Amygdala (tissue), 56 donors: ENCODE results near the gene OR2B6.
"Not testable (repeated sequence)": the region's sequence is repeated elsewhere in the genome, so short reads cannot be mapped to it uniquely, and the experiment has no call there.

Experiments
- DNase-seq, 56 donors: peaks; one replicate each; lab custom pipeline; 2025; lab: John Stamatoyannopoulos, UW

OR2B6 gene

DNA sequence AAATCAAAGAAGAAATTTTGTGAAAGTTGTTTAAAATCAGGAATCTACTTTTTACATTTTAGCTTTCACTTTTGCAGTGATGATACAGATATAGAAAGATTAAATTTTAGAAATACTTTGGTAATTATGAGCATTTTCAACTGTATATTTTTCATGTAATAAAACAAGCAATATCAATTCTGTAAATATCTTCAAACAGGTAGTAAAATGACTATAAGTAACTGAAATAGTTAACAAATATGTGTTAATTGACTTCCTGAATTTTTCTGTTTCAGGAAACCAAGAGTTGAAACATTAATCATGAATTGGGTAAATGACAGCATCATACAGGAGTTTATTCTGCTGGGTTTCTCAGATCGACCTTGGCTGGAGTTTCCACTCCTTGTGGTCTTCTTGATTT is at the start of gene OR2B6:
Gene OR2B6 (plus strand): TSS at position 301 of the 400 bp plus-strand sequence. CDS start 0 bp downstream, at position 301.
- DNase-seq, result no peak

DNA sequence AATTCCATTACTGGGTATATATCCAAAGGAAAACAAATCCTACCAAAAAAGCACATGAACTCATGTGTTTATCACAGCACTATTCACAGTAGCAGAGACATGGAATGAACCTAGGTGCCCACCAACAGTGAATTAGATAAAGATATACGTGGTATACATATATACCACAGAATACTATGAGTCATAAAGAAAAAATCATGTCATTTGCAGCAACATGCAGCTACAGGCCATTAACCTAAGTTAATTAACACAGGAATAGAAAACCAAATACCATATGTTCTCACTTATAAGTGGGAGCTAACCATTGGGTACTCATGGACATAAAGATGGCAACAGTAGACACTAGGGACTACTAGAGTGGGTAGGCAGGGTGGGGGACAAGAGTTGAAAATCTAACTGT is 49.0 kb upstream of the OR2B6 start:
- no peak for DNase-seq

DNA sequence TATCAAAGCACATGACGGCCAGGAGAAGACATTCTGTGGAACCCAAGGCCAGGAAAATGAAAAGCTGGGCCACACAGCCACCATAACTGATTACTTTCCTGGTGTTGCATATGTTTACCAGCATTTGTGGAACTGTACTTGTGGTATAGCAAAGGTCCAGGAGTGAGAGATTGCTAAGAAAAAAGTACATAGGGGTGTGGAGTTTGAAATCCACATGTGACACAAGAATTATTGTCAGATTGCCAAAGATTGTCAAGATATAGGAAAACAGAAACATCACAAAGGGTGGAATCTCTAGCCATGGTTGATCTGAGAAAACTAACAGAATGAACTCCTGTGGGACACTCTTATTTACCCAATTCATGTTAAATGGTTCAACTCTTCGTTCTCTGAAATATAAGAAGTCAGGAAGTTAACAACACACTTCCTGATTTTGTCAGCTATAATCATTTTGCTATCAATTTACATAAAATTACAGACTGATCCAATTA is 45.0 kb upstream of the OR2B6 start, which contains the start of gene OR2B2:
Gene OR2B2 (minus strand): TSS at position 441 of the 491 bp plus-strand sequence. CDS start 77 bp downstream, at position 364.
- DNase-seq, result no peak

DNA sequence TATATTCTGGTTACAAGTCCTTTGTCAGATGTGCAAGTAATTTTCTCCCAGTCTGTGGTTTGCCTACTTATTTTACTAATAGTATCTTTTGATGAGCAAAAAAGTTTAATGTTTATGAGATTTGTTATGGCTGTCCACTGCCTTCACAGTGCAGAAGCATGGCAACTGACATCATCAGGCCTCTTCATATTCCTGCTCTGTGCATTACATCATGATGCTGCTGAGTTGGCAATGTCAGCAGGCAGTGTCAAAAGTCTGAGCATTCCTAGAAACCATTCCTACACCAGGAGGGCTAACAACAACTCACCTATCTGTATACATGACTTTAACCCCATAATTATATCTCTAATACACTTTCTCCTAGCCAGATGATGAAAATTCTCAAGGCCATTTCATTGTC is 34.1 kb upstream of the OR2B6 start:
- no peak for DNase-seq

DNA sequence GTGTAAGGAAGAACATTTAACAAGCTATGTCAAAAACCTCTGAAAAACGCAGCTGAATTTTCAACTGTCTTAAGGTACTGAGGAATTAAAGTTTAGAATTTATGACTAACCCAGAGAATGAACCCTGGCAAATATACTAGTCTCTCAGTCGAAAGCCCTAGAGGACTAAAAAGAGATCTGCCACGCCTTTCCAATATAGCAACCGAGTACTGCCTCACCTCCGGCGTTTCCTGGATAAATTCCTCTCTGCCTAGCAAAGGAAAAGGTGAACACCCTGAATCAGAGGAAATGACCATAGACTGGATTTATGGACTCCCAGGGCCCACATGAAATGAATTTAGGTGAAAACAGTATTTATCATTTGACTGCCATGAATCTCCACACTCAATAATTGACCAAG is 32.9 kb upstream of the OR2B6 start:
- no peak for DNase-seq

DNA sequence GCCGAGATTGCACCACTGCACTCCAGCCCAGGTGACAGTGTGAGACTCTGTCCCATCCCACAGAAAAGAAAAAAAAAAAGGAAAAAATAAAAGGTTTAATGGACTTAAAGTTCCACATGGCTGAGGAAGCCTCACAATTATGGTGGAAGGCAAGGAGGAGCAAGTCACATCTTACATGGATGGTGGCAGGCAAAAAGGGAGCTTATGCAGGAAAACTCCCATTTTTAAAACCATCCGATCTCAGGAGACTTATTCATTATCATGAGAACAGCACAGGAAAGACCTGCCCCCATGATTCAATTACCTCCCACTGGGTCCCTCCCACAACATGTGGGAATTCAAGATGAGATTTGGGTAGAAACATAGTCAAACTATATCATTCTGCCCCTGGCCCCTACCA is 29.0 kb upstream of the OR2B6 start:
- not testable (repeated sequence) for DNase-seq

DNA sequence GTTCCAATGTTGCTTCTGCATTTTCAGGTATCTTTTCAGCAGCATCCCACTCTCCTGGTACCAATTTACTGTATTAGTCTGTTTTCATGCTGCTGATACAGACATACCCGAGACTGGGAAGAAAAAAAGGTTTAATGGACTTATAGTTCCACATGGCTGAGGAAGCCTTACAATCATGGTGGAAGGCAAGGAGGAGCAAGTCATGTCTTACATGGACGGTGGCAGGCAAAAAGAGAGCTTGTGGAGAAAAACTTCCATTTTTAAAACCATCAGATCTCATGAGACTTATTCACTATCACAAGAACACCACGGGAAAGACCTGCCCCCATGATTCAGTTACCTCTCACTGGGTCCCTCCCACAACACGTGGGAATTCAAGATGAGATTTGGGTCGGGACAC is 27.1 kb upstream of the OR2B6 start:
- DNase-seq, result not testable (repeated sequence)

DNA sequence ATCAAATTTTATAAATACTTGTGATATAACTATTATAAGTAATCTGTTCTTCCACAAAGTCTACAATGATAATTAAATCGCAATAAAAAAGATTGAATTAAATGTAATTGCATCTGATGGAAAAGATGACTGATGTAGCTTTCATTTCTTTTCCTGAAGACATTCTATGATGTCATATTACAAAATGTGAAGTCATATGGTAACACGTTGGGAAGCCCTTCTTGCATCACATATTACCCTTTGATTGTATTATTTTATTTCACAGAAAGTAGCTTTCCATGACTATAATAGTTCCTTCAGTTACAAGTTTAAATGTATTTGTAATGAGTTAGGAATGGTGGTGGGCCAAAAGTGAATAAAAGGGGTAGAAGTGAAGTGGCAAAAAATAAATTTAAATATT is 25.8 kb upstream of the OR2B6 start:
- DNase-seq, result no peak

DNA sequence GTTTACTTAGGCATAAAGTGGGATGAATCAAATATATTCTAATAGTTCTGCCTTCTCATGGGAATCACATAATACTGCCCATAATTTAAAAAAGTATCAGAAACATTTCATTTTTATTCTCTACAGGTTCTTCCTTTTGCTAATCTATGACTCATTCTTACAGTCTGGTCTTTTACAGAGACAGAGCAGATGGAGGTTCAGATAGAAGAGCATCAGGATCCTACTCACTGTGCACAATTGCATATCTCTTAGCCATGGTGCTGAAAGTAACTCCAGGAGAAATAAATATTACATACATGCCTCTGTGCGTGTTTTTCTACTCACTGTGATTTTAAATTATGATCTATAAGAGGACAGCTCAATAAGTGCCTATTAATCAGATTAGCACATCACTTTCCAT is 16.3 kb upstream of the OR2B6 start:
- DNase-seq, result no peak

DNA sequence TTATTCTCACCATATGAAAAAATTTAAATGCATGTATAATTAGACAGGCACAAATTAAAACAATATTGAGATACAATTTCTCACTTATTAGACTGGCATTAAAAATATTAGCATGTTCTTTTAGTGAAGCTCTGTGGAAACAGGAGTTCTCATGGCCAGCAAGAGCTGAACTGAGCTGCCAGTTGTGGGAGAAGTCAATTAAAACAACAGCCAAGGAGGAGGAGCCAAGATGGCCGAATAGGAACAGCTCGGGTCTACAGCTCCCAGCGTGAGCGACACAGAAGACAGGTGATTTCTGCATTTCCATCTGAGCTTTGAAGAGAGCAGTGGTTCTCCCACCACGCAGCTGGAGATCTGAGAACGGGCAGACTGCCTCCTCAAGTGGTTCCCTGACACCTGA is 14.0 kb upstream of the OR2B6 start:
- not testable (repeated sequence) for DNase-seq

DNA sequence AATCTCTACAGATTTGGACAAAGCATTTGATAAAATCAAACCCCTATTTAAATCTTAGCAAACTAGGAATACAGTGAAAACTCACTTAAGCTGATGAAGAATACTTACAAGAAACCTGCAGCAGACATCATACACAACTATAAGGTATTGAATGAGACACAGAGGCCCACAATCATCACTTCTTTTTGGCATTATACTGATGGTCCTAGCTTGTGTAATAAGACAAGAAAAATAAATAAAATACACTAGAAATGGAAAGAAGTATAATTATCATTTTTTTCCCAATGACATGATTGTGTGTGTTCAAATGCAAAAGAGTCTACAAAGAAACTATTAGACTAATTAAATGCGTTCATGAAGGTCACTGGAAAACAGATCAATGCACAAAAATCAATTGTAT is 8.8 kb upstream of the OR2B6 start:
- no peak for DNase-seq

DNA sequence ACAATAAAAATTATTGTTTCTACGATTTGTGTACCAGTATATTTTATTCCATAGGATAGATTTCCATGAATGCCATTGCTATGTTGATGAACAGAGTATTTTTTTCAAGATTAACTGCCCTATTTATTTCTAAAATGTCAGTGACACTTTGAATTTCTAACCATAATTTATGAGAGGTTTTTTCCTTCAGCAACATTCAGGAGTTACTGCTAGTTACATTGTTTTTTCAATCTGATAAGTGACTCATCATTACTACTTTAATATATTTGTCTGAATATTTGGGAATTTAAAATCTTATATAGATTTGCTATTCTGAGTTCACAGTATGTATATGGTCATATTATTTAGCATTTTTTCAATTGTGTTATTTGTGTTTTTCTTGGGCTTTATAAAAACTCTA is 6.0 kb upstream of the OR2B6 start:
- no peak for DNase-seq

DNA sequence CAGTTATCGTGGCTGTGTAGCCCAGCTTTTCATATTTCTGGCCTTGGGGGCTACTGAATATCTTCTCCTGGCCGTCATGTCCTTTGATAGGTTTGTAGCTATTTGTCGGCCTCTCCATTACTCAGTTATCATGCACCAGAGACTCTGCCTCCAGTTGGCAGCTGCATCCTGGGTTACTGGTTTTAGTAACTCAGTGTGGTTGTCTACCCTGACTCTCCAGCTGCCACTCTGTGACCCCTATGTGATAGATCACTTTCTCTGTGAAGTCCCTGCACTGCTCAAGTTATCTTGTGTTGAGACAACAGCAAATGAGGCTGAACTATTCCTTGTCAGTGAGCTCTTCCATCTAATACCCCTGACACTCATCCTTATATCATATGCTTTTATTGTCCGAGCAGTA is 475 bp downstream of the OR2B6 start:
- DNase-seq, result no peak

DNA sequence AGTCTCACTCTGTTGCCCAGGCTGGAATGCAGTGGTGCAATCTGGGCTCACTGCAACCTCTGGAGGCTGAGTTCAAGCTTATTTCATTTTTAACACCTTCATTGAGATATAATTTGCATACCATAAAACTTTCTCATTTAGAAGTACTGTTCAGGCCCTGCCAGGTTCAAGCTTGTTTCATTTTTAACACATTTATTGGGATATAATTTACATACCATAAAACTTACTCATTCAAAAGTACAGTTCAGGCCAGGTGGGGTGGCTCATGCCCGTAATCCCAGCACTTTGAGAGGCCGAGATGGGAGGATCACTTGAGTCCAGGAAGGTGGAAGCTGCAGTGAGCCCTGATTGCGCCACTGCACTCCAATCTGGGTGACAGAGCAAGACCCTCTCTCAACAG is 5.5 kb downstream of the OR2B6 start:
- DNase-seq, result no peak

DNA sequence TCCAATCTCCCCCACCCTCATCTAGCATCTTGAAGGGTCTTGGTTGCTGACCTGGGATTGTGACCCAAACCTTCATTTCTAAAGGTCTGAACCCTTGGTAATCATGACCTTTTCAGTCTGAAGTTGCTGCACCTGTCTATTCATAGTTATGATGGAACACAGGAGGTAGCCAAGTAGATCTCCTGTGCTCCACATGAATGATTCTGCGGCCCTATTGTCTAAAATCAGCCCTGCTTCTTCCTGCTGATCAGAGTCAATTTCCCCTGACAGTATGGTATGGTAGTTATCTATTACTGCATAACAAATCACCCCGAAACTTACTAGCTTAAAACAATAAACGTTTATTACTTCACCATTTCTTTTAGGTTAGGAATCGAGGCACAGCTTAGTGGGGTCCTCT is 9.0 kb downstream of the OR2B6 start:
- DNase-seq, result no peak

DNA sequence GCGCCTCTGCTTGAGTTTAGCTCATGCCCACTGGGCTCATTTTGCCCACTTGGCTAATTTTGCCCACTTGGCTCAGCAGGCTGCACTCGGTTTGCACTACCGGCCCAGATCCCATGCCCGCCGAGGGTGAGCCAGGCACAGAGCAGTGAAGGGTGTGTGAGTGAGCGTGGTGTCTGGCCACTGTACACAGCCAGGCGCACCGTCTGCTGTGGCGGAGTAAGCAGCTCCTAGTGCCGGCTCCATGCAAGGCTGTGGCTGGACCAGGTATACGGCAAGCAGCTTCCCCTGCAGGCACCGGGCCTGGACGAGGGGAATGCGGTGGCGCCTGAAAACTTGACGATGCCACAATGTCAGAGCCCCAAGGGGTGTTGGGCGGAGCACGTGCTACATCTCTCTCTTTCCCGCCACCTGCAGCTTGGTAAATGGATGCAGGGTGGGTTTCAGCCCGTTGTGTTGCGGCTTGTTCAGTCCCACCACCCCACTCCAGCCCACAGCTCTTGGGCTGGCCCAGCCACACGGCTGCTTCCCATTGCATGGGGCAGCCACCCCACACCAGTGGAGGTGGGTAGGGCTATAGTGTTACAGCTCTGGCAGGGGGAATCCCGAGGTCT is 9.9 kb downstream of the OR2B6 start:
- no peak for DNase-seq

DNA sequence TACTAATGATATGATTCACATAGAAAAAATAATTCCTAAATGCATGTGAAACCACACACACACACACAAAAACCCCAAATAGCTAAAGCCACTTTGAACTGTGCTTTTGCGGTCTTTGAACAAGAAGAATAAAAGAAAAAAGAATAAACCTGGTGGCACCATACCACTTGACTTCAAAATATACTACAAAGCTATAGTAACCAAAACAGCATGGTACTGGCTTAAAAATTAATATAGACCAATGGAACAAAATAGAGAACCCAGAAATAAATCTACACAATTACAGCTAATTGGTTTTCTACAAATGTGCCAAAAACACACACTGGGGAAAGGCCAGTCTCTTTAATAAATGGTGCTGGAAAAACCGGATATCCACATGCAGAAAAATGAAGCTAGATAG is 13.4 kb downstream of the OR2B6 start:
- DNase-seq, result no peak

DNA sequence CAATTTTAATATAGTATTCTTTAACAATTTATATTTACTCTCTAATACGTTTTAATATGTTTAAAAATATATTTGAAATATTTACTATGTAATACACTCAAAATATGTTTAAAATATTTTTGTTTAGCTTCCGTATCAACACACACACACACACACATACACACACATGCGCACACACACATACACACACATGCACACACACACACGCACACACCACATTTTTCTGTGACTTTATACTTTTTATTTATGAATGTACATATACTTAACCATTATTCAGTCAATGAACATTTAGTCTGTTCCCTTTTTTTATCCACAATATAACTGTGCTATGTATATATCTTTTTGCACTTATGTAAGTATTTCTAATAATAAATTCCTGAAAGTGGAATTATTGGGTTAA is 15.7 kb downstream of the OR2B6 start:
- no peak for DNase-seq

DNA sequence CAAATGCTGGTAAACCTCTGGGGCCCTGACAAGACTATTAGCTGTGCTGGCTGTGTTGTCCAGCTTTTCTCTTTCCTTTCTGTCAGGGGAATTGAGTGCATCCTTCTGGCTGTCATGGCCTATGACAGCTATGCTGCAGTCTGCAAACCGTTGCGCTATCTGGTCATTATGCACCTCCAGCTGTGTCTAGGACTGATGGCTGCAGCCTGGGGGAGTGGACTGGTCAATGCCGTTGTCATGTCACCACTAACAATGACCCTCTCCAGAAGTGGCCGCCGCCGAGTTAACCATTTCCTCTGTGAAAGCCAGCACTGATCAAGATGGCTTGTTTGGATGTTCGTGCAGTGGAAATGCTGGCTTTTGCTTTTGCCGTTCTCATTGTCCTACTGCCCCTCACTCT is 20.3 kb downstream of the OR2B6 start:
- no peak for DNase-seq

DNA sequence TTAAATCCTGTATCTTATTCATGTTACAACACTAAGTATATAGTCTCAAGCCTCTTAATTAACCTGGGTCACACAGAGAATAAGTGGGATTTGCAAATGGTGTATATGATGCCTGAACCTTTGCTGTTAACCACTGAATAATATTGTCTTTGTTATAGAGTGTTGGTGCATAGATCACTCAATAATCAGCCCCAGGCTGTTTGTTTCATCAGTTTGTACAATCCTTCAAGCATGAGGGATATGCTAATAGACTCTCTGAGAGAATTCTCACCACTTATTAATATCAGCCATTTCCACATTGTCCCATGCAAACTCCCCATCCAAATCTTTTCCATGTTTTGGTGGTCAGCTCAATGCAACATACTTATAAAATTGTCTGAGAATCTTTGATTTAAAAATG is 21.7 kb downstream of the OR2B6 start:
- DNase-seq, result no peak

DNA sequence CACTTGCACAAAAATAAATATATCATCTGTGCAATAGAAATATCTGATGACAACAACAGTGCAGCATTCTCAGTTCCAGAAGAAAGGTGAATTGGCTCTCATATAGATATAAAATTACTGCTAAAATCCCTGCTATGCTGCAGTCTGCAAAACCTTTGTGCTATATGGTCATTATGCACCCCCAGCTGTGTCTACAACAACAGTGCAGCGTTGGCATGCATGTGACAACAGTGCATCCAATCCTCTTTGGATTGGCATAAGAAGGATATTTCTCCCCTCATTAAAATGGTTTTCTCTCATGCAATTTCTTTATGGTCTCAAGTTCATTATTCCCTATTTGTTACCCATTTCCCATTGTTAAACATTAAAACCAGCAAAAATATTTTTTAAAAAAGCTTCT is 23.1 kb downstream of the OR2B6 start:
- DNase-seq, result no peak

DNA sequence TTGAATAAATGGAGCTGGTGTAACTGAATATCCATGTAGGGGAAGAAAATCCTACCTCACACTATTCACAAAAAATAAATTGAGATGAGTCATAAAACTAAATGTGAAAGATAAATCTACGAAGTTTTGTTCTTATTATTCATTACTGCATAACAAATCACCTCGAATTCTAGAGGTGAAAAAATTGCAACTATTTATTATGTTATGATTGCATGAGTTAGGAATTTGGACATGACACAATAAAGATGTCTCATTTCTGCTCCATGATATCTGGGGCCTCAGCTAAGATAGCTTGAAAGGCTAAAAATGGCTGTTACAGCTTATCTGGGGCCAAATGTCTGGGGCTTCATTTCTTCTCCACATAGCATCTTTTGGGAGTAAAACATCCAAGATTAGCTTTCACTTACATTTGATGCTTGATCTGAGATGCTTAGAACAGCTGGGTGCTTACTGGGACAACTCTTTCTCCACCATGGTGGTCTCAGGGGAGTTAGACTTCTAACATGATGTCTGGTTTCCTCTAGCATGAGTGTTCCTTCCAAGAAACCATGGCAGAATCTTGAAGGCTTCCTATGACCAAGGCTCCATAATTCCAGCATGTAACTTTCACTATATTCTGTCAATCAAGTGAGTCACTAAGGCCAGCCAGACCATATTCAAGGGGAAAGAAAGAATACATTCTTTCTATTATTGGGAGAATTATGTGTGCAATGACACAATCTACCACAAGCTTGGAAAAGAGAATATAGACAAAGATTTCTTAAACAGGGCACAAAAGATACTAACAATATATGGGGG is 30.1 kb downstream of the OR2B6 start:
- no peak for DNase-seq
